T-helper 2 cell treated with Interferon-gamma antibody and Interleukin-4, amounts not matched to agents 5 μg/mL and 100 μg/mL, for 36 hours (primary cell): ENCODE data around the gene NR4A3.

ENCODE experiments used
- DNase-seq: peaks from one replicate; pipeline ENCODE4 v3.0.0; 2021; ENCODE audit warnings: low spot score
- H3K27ac Mint-ChIP-seq: one replicate; pipeline ENCODE4 v1.8.0; 2021; ENCODE audit warnings: mild to moderate bottlenecking, mixed read lengths
- H3K27me3 Mint-ChIP-seq: one replicate; pipeline ENCODE4 v1.8.0; 2021; ENCODE audit warnings: low read depth, mixed read lengths
- H3K36me3 Mint-ChIP-seq: one replicate; pipeline ENCODE4 v1.8.0; 2021; ENCODE audit warnings: low read depth, mixed read lengths
- H3K4me1 Mint-ChIP-seq: one replicate; pipeline ENCODE4 v1.8.0; 2021; ENCODE audit warnings: low read depth, mixed read lengths
- H3K4me3 Mint-ChIP-seq: one replicate; pipeline ENCODE4 v1.8.0; 2022; ENCODE audit warnings: mild to moderate bottlenecking, moderate library complexity, mixed read lengths
- H3K9me3 Mint-ChIP-seq: one replicate; pipeline ENCODE4 v1.8.0; 2021; ENCODE audit warnings: mixed read lengths

Gene NR4A3

DNA sequence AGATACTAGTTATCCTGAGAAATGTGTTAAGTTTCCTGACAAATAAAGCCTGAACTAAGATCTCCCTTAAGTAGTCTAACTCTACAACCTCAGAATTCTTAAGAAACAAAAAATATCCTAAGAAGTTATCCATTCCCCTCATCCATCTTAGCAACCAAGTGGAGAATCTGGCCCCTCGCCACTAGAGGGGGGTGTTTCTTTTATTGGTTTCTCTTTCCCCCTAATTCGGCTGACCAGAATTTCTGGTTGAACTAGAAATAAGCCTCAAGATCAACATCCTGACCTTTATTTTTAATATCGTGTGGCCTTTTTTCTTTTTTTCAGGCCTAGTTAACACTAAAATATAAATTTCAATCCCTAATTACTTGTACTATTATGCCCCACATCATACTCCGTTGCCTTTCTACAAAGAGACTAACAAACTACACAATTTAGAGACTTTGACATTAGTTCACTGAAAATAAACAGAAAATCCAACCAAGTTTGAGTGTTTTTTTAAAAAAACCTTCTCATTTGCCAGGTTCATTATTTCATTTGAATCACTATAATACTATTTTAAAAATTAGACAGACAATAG is 14.3 kb upstream of the NR4A3 start:
- Mint-ChIP-seq H3K36me3 (no peaks in the 10 kb centered on the region), H3K27ac (peak overlapping the region; percentile 1), H3K4me1 (peaks cover 25% of the 10 kb centered on the region)

GRCh38 chr9:99807956-99808355 is 13.7 kb upstream of the NR4A3 start:
- H3K27me3 Mint-ChIP-seq, result peaks cover 5% of the 10 kb centered on the region
- peaks cover 25% of the 10 kb centered on the region for H3K4me1 Mint-ChIP-seq
- no peaks in the 10 kb centered on the region for H3K9me3 Mint-ChIP-seq
- no peak for DNase-seq
- no peak overlapping the region for H3K4me3 Mint-ChIP-seq
- H3K36me3 Mint-ChIP-seq, result no peaks in the 10 kb centered on the region
- no peak overlapping the region for H3K27ac Mint-ChIP-seq

More for the DNA sequence above, 14.3 kb upstream of the NR4A3 start:
- Mint-ChIP-seq H3K4me3 (no peak overlapping the region), H3K9me3 (no peaks in the 10 kb centered on the region), H3K27me3 (peaks cover 5% of the 10 kb centered on the region)
- DNase-seq, result peak; percentile 37

DNA sequence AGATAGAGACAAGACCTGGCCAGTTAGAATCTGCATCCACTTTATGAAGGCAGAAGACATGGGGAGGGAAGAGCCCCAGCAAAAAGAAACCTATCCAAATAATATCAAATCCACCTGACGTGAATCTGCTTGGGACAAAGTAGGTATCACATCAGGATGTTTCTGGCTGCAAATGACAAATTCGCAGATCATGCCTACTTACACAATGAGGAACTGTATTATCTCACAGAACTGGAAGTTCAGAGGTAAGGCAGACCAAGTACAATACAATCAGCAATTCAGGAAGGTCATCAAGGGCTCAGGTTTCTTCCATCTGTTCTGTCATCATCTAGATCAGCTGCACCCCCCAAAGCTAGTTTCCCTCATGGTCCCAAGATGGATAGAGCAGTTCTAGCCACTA is 13.2 kb upstream of the NR4A3 start:
- H3K36me3 Mint-ChIP-seq, result no peaks in the 10 kb centered on the region
- H3K27me3 Mint-ChIP-seq, result peaks cover 6% of the 10 kb centered on the region
- H3K4me1 Mint-ChIP-seq, result peaks cover 25% of the 10 kb centered on the region
- H3K9me3 Mint-ChIP-seq, result no peaks in the 10 kb centered on the region
- no peak overlapping the region for H3K4me3 Mint-ChIP-seq
- H3K27ac Mint-ChIP-seq, result no peak overlapping the region
- DNase-seq, result no peak

- no peak for DNase-seq
- peaks cover 27% of the 10 kb centered on the region for H3K4me1 Mint-ChIP-seq
- H3K9me3 Mint-ChIP-seq, result no peaks in the 10 kb centered on the region
These were observed 11.9 kb upstream of the NR4A3 start for GRCh38 chr9:99809586-99810319.

DNA sequence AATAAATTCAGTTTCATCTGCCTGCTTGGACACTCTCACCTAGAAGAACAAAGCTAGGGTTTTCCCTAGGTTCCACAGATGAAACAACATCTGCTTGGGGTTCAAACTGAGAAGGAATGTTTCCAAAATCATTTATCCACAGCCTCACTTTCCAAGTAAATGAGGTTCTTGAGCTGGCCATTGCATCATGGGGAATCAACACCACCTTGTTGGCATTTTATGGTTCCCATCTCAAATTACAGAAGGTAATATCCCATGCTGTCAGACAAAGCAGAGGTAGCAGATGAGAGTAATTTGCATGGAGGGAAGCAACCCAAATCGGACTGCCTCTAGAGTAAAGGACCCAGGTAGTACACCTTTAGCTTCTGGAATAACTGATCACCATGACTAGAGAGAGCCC is 10.5 kb upstream of the NR4A3 start:
- no peak for DNase-seq
- no peak overlapping the region for H3K4me3 Mint-ChIP-seq
- no peaks in the 10 kb centered on the region for H3K36me3 Mint-ChIP-seq
- H3K9me3 Mint-ChIP-seq, result no peaks in the 10 kb centered on the region
- H3K27ac Mint-ChIP-seq, result no peak overlapping the region
- H3K27me3 Mint-ChIP-seq, result peaks cover 14% of the 10 kb centered on the region
- H3K4me1 Mint-ChIP-seq, result peaks cover 31% of the 10 kb centered on the region

More at GRCh38 chr9:99809586-99810319, 11.9 kb upstream of the NR4A3 start:
- H3K36me3 Mint-ChIP-seq, result no peaks in the 10 kb centered on the region
- no peak overlapping the region for H3K27ac Mint-ChIP-seq
- H3K4me3 Mint-ChIP-seq, result no peak overlapping the region
- peaks cover 12% of the 10 kb centered on the region for H3K27me3 Mint-ChIP-seq

DNA sequence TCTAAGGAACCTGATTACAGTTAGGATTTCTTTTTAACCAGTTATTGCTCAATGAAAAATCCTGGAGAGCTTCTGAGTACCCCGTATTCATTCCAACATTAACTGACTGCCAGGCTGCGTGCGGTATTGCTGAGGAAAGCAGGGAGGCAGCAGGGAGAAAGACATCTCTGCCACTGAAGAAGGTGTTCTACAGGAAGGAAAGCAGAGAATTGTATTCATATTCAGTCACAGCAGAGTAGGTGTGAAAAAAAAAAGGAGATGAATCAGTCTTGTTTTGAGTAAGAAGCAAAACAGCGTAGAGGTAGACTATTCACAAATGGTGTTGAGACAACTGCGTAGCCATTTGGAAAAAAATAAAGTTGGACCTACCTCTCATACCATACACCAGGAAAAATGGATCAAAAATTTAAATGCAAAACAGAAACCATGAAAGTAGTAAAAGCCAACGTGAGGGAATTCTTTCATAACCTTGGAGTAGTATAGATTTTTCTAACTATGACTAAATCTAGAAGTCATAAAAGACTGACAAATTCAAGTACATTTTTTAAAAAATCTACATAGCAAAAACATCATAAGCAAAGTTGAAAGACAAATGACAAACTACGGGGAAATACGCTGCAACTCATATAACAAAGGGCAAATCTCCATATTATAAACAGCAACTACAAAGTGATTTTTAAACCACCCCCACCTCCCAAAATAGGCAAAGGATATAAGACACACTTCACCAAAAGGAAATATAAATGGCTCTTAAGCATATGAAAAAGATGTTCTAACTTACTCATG is 9.9 kb upstream of the NR4A3 start:
- H3K4me1 Mint-ChIP-seq, result peaks cover 35% of the 10 kb centered on the region
- peaks cover 18% of the 10 kb centered on the region for H3K27me3 Mint-ChIP-seq
- H3K9me3 Mint-ChIP-seq, result no peaks in the 10 kb centered on the region
- H3K4me3 Mint-ChIP-seq, result no peak overlapping the region
- no peaks in the 10 kb centered on the region for H3K36me3 Mint-ChIP-seq
- no peak for DNase-seq
- no peak overlapping the region for H3K27ac Mint-ChIP-seq

DNA sequence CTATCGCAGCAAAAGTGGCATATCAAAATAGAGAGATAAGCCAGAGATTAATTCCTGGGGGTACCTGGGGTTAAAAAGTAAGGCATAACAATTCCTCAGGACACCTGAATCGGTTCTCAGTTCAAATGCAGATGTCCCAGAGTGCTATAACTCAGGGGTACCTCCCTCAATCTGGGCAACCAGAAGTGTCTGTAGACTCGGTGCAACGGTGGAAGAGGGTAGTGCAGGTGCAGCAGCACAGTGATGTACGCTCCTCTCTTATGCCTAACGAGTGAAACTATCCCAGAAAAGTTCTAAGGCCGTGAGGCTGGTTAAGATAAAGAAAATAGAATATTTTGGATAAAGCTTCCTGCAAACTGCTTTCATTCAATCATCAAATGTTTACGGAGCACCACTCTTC is 7.9 kb upstream of the NR4A3 start:
- Mint-ChIP-seq H3K4me1 (peaks cover 33% of the 10 kb centered on the region), H3K9me3 (no peaks in the 10 kb centered on the region), H3K36me3 (no peaks in the 10 kb centered on the region), H3K27ac (no peak overlapping the region), H3K4me3 (no peak overlapping the region), H3K27me3 (peaks cover 26% of the 10 kb centered on the region)
- no peak for DNase-seq

- Mint-ChIP-seq H3K36me3 (no peaks in the 10 kb centered on the region), H3K4me3 (no peak overlapping the region), H3K4me1 (peaks cover 38% of the 10 kb centered on the region), H3K9me3 (no peaks in the 10 kb centered on the region), H3K27me3 (peaks cover 26% of the 10 kb centered on the region), H3K27ac (no peak overlapping the region)
- DNase-seq, result no peak
These were observed 7.3 kb upstream of the NR4A3 start for GRCh38 chr9:99814359-99814758.

DNA sequence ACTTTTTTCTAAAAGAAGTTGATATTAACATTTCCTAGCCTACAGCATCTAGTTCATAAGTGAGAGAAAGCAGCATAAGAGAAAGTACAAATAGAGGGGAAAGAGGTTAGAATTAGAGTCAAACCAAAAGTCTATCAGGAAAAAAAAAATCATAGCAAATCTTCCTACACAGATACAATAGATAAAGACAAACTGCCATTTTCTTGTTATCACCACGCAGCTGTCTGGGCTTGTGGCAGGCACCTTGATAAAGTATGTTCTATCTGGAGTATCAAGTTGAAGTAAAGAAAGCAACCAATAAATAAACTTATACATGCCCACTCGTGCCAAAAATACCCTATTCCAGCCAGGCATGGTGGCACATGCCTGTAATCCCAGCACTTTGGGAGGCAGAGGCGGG is 5.3 kb upstream of the NR4A3 start:
- Mint-ChIP-seq H3K36me3 (no peaks in the 10 kb centered on the region), H3K4me1 (peaks cover 44% of the 10 kb centered on the region), H3K27me3 (peaks cover 26% of the 10 kb centered on the region), H3K9me3 (no peaks in the 10 kb centered on the region), H3K4me3 (no peak overlapping the region), H3K27ac (no peak overlapping the region)
- DNase-seq, result peak; percentile 27

- DNase-seq, result no peak
- Mint-ChIP-seq H3K36me3 (no peaks in the 10 kb centered on the region), H3K9me3 (no peaks in the 10 kb centered on the region), H3K4me3 (peak overlapping the region; percentile 94), H3K4me1 (peaks cover 44% of the 10 kb centered on the region), H3K27me3 (peaks cover 34% of the 10 kb centered on the region), H3K27ac (peak overlapping the region; percentile 95)
These were observed 3.2 kb upstream of the NR4A3 start for GRCh38 chr9:99818500-99818899.

GRCh38 chr9:99819123-99819855 is 2.4 kb upstream of the NR4A3 start:
- peak; percentile 99 for DNase-seq
- Mint-ChIP-seq H3K27ac (peak overlapping the region; percentile 95), H3K9me3 (no peaks in the 10 kb centered on the region), H3K4me3 (peak overlapping the region; percentile 94), H3K27me3 (peaks cover 32% of the 10 kb centered on the region), H3K4me1 (peaks cover 49% of the 10 kb centered on the region), H3K36me3 (no peaks in the 10 kb centered on the region)

DNA sequence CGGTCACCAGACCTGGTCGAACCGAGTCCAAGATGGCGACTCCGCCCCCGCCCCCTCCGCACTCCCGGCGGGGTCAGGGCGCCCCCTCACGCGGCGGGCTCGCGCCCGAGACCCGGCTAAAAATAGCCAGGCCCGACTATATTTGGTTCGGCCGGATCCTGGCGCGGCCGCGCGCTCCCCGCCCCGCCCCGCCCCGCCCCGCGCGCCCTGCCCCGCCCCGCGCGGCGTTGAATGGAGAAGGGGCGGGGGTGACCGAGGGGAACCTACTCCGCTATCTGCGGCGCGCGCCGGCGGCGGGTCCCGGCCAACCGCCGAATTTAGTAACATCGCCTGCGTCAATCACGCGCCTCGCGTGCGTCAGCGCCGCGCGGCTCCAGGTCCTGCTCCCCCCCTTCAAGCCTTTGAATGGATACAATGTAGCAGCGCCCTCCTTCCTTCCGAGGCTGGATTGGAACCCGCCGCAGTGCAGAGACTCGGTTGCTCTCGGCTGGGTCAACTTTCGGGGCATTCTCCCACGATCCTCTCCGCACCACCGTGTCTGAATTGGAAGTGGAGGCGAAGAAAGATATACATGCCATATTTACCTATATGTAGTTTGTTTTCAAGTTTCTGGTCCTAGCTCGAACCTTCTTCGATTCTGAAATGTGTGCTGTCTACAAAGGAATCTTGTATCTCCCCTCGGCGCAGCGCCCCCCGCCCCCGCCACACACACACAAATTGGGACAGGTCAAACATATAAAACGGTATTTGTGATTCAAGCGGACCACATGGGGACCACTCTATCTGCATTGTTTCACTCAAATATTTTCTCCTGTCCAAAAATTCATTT is 1.6 kb upstream of the NR4A3 start:
- H3K27me3 Mint-ChIP-seq, result peaks cover 33% of the 10 kb centered on the region
- H3K36me3 Mint-ChIP-seq, result no peaks in the 10 kb centered on the region
- H3K27ac Mint-ChIP-seq, result peak overlapping the region; percentile 95
- H3K4me3 Mint-ChIP-seq, result peak overlapping the region; percentile 94
- peaks cover 53% of the 10 kb centered on the region for H3K4me1 Mint-ChIP-seq
- no peaks in the 10 kb centered on the region for H3K9me3 Mint-ChIP-seq
- peak; percentile 94 for DNase-seq
